Endothelial cell of umbilical vein (primary cell): ENCODE measurements around the gene TOM1L1.

Source experiments
- EZH2 ChIP-seq: IDR thresholded peaks from 2 replicates; pipeline ENCODE4 v1.6.1; 2012; ENCODE audit warnings: borderline replicate concordance, low read depth, mild to moderate bottlenecking, moderate library complexity, low read length, inconsistent platforms; ENCODE audit not compliant: severe bottlenecking
- JUN ChIP-seq: IDR thresholded peaks from 2 replicates; pipeline ENCODE4 v1.6.1; 2011; ENCODE audit warnings: borderline replicate concordance, low read depth; ENCODE audit not compliant: insufficient read length, insufficient read depth
- TF ChIP-seq, protein P1 (sequence below), 2 donors: IDR thresholded peaks; 1 replicate in 1 of 2; 2 replicates in 1 of 2; pipeline ENCODE4 v1.5.1; 2011; ENCODE audit warnings: low read length in 2 of 2, mild to moderate bottlenecking in 2 of 2, moderate library complexity in 2 of 2, control low read depth in 1 of 2, inconsistent platforms in 1 of 2, low read depth in 1 of 2; ENCODE audit not compliant: insufficient read depth in 1 of 2; ENCODE audit errors: extremely low read depth in 1 of 2

GRCh38 chr17:54861471-54861983 is 39.1 kb upstream of the TOM1L1 start:
- TF ChIP-seq JUN (no peak), EZH2 (no peak)
- TF ChIP-seq, protein P1, sequence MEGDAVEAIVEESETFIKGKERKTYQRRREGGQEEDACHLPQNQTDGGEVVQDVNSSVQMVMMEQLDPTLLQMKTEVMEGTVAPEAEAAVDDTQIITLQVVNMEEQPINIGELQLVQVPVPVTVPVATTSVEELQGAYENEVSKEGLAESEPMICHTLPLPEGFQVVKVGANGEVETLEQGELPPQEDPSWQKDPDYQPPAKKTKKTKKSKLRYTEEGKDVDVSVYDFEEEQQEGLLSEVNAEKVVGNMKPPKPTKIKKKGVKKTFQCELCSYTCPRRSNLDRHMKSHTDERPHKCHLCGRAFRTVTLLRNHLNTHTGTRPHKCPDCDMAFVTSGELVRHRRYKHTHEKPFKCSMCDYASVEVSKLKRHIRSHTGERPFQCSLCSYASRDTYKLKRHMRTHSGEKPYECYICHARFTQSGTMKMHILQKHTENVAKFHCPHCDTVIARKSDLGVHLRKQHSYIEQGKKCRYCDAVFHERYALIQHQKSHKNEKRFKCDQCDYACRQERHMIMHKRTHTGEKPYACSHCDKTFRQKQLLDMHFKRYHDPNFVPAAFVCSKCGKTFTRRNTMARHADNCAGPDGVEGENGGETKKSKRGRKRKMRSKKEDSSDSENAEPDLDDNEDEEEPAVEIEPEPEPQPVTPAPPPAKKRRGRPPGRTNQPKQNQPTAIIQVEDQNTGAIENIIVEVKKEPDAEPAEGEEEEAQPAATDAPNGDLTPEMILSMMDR (IDR thresholded peaks at IDR 0.05; ENCODE audit: extremely low read depth in 1 of 2, insufficient read depth in 1 of 2, low read depth in 1 of 2, low read length in 2 of 2) = no peak
